ENCODE data around the gene SCNN1B. TPM values are rescaled to one million over a fixed set of nuclear protein-coding genes. Genes with fewer than 3 reads are reported as not detected.

SCNN1B gene
- polyA plus RNA-seq, 1 donor from 2014 or later: not detected

DNA sequence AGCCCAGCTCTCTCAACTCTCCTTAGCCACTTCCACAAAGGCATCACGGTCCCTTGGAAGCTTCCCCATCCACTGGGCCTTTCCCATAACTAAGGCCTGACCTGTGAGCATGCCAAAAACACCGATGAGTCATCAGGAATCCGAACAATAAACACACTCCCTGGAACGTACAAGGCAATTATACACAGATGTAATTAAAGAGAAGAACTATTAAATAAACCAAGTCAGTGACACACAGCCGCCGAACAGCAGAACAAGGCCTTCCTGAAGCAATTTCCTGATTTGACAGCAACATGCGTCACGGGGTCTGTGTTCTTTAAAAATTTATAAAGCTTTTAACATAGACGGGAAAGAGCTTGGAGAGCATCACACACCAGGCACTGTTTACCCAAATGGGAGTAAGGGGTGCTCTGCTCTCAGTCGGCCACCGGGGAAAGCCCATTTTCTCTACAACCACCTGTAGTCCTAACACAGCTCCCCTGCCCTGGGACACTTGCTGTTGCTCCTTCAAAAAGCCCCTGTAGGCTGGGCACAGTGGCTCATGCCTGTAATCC, 121.5 kb downstream of the SCNN1B start:
- H3F3A ChIP-seq (ENCODE audit: insufficient read depth, low read length, poor library complexity, severe bottlenecking): no peaks in the 10 kb centered on the region
- TF ChIP-seq TAF1 (IDR thresholded peaks at IDR 0.05; ENCODE audit: low read depth) (no peak), EP300 (conservative IDR thresholded peaks at IDR 0.05; ENCODE audit: poor library complexity, severe bottlenecking) (no peak), MXI1 (conservative IDR thresholded peaks at IDR 0.05; ENCODE audit: poor library complexity, severe bottlenecking) (no peak), EZH2 (IDR thresholded peaks at IDR 0.05; ENCODE audit: borderline replicate concordance, insufficient read depth, low read length, poor library complexity, severe bottlenecking) (no peak), POLR2AphosphoS5 (IDR thresholded peaks at IDR 0.05) (no peak), RAD21 (conservative IDR thresholded peaks at IDR 0.05) (no peak), SMC3 (conservative IDR thresholded peaks at IDR 0.05; ENCODE audit: poor library complexity) (no peak)
- TF ChIP-seq, protein P1, sequence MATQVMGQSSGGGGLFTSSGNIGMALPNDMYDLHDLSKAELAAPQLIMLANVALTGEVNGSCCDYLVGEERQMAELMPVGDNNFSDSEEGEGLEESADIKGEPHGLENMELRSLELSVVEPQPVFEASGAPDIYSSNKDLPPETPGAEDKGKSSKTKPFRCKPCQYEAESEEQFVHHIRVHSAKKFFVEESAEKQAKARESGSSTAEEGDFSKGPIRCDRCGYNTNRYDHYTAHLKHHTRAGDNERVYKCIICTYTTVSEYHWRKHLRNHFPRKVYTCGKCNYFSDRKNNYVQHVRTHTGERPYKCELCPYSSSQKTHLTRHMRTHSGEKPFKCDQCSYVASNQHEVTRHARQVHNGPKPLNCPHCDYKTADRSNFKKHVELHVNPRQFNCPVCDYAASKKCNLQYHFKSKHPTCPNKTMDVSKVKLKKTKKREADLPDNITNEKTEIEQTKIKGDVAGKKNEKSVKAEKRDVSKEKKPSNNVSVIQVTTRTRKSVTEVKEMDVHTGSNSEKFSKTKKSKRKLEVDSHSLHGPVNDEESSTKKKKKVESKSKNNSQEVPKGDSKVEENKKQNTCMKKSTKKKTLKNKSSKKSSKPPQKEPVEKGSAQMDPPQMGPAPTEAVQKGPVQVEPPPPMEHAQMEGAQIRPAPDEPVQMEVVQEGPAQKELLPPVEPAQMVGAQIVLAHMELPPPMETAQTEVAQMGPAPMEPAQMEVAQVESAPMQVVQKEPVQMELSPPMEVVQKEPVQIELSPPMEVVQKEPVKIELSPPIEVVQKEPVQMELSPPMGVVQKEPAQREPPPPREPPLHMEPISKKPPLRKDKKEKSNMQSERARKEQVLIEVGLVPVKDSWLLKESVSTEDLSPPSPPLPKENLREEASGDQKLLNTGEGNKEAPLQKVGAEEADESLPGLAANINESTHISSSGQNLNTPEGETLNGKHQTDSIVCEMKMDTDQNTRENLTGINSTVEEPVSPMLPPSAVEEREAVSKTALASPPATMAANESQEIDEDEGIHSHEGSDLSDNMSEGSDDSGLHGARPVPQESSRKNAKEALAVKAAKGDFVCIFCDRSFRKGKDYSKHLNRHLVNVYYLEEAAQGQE (IDR thresholded peaks at IDR 0.05; ENCODE audit: borderline replicate concordance): no peak
- TF ChIP-seq, protein P2, sequence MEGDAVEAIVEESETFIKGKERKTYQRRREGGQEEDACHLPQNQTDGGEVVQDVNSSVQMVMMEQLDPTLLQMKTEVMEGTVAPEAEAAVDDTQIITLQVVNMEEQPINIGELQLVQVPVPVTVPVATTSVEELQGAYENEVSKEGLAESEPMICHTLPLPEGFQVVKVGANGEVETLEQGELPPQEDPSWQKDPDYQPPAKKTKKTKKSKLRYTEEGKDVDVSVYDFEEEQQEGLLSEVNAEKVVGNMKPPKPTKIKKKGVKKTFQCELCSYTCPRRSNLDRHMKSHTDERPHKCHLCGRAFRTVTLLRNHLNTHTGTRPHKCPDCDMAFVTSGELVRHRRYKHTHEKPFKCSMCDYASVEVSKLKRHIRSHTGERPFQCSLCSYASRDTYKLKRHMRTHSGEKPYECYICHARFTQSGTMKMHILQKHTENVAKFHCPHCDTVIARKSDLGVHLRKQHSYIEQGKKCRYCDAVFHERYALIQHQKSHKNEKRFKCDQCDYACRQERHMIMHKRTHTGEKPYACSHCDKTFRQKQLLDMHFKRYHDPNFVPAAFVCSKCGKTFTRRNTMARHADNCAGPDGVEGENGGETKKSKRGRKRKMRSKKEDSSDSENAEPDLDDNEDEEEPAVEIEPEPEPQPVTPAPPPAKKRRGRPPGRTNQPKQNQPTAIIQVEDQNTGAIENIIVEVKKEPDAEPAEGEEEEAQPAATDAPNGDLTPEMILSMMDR (IDR thresholded peaks at IDR 0.05; ENCODE audit: poor library complexity, severe bottlenecking): no peak
- no peak overlapping the region for H3K4me2 ChIP-seq (ENCODE audit: low read length)
- no peak overlapping the region for H2AFZ ChIP-seq (ENCODE audit: low read depth, low read length)
- H4K20me1 ChIP-seq (ENCODE audit: insufficient read depth): no peaks in the 10 kb centered on the region
- H3K9me2 ChIP-seq (ENCODE audit: insufficient read depth, low read length): no peaks in the 10 kb centered on the region
- H3K27ac ChIP-seq (ENCODE audit: low read length): no peak overlapping the region
- H3K4me3 ChIP-seq (ENCODE audit: low read length): no peak overlapping the region
- no peak overlapping the region for H3K9ac ChIP-seq (ENCODE audit: low read length)
- H3K9me3 ChIP-seq (ENCODE audit: low read length): no peaks in the 10 kb centered on the region
- no peaks in the 10 kb centered on the region for H3K36me3 ChIP-seq (ENCODE audit: insufficient read depth, low read length)
- no peaks in the 10 kb centered on the region for H3K27me3 ChIP-seq (ENCODE audit: insufficient read depth, low read depth, low read length)
- H3K79me2 ChIP-seq (replicated peaks; ENCODE audit: insufficient read depth, low read length): no peaks in the 10 kb centered on the region

DNA sequence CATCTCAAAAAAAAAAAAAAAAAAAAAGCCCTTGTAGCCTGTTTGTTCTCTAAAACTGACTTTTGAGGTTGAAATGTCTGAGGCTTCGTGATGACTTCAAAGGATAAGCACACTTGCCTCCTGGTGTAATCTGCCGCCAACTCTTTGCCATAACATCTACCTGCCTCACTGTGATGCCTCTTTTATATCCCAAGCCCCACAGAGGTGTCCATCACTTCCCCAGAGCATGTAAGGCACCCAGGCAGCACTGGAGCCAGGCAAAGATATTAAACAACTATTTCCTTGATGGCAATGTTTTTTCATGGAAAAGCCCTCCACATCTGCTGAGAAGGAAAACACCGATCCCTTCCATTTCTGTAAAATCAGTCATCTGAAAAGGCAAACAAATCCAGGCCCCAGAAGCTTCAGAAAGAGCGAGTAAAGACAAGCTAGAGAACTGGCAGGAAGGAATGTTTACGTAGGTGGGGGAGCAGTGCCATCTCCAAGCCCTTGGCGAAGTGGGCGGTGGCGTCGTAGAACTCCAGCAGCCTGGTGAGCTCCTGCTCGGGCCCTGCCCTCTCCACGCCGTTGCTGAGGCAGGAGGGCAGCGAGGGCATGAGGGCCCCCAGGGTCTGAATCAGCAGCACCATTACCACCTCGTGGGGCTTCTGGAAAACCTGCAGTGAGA, 122.3 kb downstream of the SCNN1B start:
- Histone ChIP-seq H3K27ac (ENCODE audit: low read length) (no peak overlapping the region), H3K27me3 (ENCODE audit: insufficient read depth, low read depth, low read length) (no peaks in the 10 kb centered on the region), H3K9me3 (ENCODE audit: low read length) (no peaks in the 10 kb centered on the region), H3K36me3 (ENCODE audit: insufficient read depth, low read length) (no peaks in the 10 kb centered on the region), H3K9ac (ENCODE audit: low read length) (no peak overlapping the region), H2AFZ (ENCODE audit: low read depth, low read length) (no peak overlapping the region), H3K4me2 (ENCODE audit: low read length) (no peak overlapping the region), H3K79me2 (replicated peaks; ENCODE audit: insufficient read depth, low read length) (no peaks in the 10 kb centered on the region), H3F3A (ENCODE audit: insufficient read depth, low read length, poor library complexity, severe bottlenecking) (no peaks in the 10 kb centered on the region), H3K9me2 (ENCODE audit: insufficient read depth, low read length) (no peaks in the 10 kb centered on the region), H4K20me1 (ENCODE audit: insufficient read depth) (no peaks in the 10 kb centered on the region), H3K4me3 (ENCODE audit: low read length) (no peak overlapping the region)
- TF ChIP-seq MXI1 (conservative IDR thresholded peaks at IDR 0.05; ENCODE audit: poor library complexity, severe bottlenecking) (no peak), TAF1 (IDR thresholded peaks at IDR 0.05; ENCODE audit: low read depth) (no peak), EZH2 (IDR thresholded peaks at IDR 0.05; ENCODE audit: borderline replicate concordance, insufficient read depth, low read length, poor library complexity, severe bottlenecking) (no peak), RAD21 (conservative IDR thresholded peaks at IDR 0.05) (no peak), SMC3 (conservative IDR thresholded peaks at IDR 0.05; ENCODE audit: poor library complexity) (no peak), EP300 (conservative IDR thresholded peaks at IDR 0.05; ENCODE audit: poor library complexity, severe bottlenecking) (no peak), POLR2AphosphoS5 (IDR thresholded peaks at IDR 0.05) (no peak)
- TF ChIP-seq, protein P2 (IDR thresholded peaks at IDR 0.05; ENCODE audit: poor library complexity, severe bottlenecking): no peak
- TF ChIP-seq, protein P1 (IDR thresholded peaks at IDR 0.05; ENCODE audit: borderline replicate concordance): no peak
